ENCODE data around the gene COLEC12.

- TF ChIP-seq CTCF (IDR thresholded peaks at IDR 0.05; ENCODE audit: low read depth, low read length) (no peak), EZH2phosphoT487 (IDR thresholded peaks at IDR 0.05; ENCODE audit: low read depth) (no peak)
Observed at GRCh38 chr18:312415-312814, 188.1 kb downstream of the COLEC12 start.

All from OCI-LY3 (cell line).